Motor neuron (in vitro differentiated cells): ENCODE data around the gene KDM7A. TPM values are rescaled to one million over a fixed set of nuclear protein-coding genes. Genes with fewer than 3 reads are reported as not detected.
A peak's percentile ranks its signal among the peaks of the same experiment; 100 is the strongest.

Experiments
- ATAC-seq, 8 experiments: fragments of 200-7000 bp; cut with Tn5 transposase; replicated peaks in 6 of 8; 2 replicates each; pipeline ENCODE4 v1.8.0; 2021; ENCODE audit warnings: mild to moderate bottlenecking in 8 of 8, moderate library complexity in 8 of 8
- H3K27ac ChIP-seq, 2 donors: fragments of 250-450 bp; sonication (Bioruptor Pico); 2 replicates each; pipeline ENCODE4 v1.9.0; 2021; ENCODE audit warnings: antibody characterized with exemption in 2 of 2, mild to moderate bottlenecking in 2 of 2, moderate library complexity in 1 of 2
- H3K4me1 ChIP-seq, 2 donors: fragments of 250-450 bp; sonication (Bioruptor Pico); replicated peaks in 1 of 2; 2 replicates each; pipeline ENCODE4 v1.6.1; 2021; ENCODE audit warnings: antibody characterized with exemption in 2 of 2, mild to moderate bottlenecking in 2 of 2, moderate library complexity in 1 of 2
- H3K4me3 ChIP-seq, 5 donors: fragments of 250-450 bp; sonication (Bioruptor Pico); 2 replicates each; pipeline ENCODE4 v1.9.0; 2021; ENCODE audit warnings: antibody characterized with exemption in 5 of 5, mild to moderate bottlenecking in 5 of 5, moderate library complexity in 4 of 5
- WGBS, 10 experiments: fragments of 450-650 bp; shearing (Covaris generic); methylation state at CpG; one replicate each; pipeline ENCODE4 v1.0.0; 2022; 5-methylcytosine and 5-hydroxymethylcytosine counted together
- in situ Hi-C, 9 experiments: fragments of 400-800 bp; cut with MboI; loops; one replicate each; pipeline ENCODE4 v1.15.0; 2021; ENCODE audit warnings: low sequenced_read_pairs in 9 of 9, low pct_unique_long_range_greater_than_20kb in 2 of 9; ENCODE audit not compliant: unreplicated experiment in 9 of 9
- total RNA-seq, 8 experiments: library from RNA; unstranded; fragments of 300-600 nt; gene quantifications; 2 replicates each; pipeline versions ENCODE4 v1.2.3 to v1.2.4, GENCODE V29; 2022

KDM7A gene
- total RNA-seq, 8 experiments from 2014 or later = 8.6 to 15.5 (median 9.8) TPM

- Histone ChIP-seq H3K27ac (no peak overlapping the region), H3K4me3 (no peak overlapping the region), H3K4me1 (no peaks in the 10 kb centered on the region)
- in situ Hi-C loops = loop anchor here in 1 of 9 experiments (25.0 kb wide), 1 partner anchor 251 kb away; no protein-coding TSS in a partner anchor
- peak in 1 of 8 experiments; percentile 1 for ATAC-seq
- WGBS, 10 experiments = 83 to 100% (median 98%) methylated on average over 1 to 7 of the region's 11 CpGs
Observed at GRCh38 chr7:140060788-140061606, 115.8 kb downstream of the KDM7A start.

- in situ Hi-C loops = loop anchor here in 1 of 9 experiments (25.0 kb wide), 1 partner anchor 252 kb away; no protein-coding TSS in a partner anchor
- Histone ChIP-seq H3K27ac (no peak overlapping the region), H3K4me3 (no peak overlapping the region), H3K4me1 (no peaks in the 10 kb centered on the region)
- 85 to 100% (median 95%) methylated on average over 1 to 3 of the region's 3 CpGs; no CpG with 5 or more reads in 4 of the 10 experiments for WGBS, 10 experiments
- ATAC-seq = no peak
Observed at GRCh38 chr7:140060243-140060630, 116.5 kb downstream of the KDM7A start.

- 48 to 96% (median 89%) methylated on average over 3 to 9 of the region's 12 CpGs; no CpG with 5 or more reads in 1 of the 10 experiments for WGBS, 10 experiments
- ATAC-seq = peak in 1 of 8 experiments; percentile 26
- Histone ChIP-seq H3K4me1 (no peaks in the 10 kb centered on the region), H3K27ac (no peak overlapping the region), H3K4me3 (no peak overlapping the region)
- in situ Hi-C loops = loop anchor here in 1 of 9 experiments (25.0 kb wide), 1 partner anchor 253 kb away; no protein-coding TSS in a partner anchor
Observed at GRCh38 chr7:140059273-140060242, 117.2 kb downstream of the KDM7A start.

- H3K4me1 ChIP-seq = no peaks in the 10 kb centered on the region
- no peak for ATAC-seq
- in situ Hi-C loops = loop anchor here in 1 of 9 experiments (25.0 kb wide), 1 partner anchor 254 kb away; no protein-coding TSS in a partner anchor
- no peak overlapping the region for H3K4me3 ChIP-seq
- 73 to 100% (median 93%) methylated on average over 1 to 7 of the region's 7 CpGs; no CpG with 5 or more reads in 2 of the 10 experiments for WGBS, 10 experiments
- H3K27ac ChIP-seq = no peak overlapping the region
Observed at GRCh38 chr7:140058517-140058916, 118.3 kb downstream of the KDM7A start.

GRCh38 chr7:140057143-140057535 is 119.6 kb downstream of the KDM7A start:
- Histone ChIP-seq H3K4me3 (no peak overlapping the region), H3K4me1 (no peaks in the 10 kb centered on the region), H3K27ac (no peak overlapping the region)
- in situ Hi-C loops = loop anchor here in 1 of 9 experiments (25.0 kb wide), 1 partner anchor 255 kb away; no protein-coding TSS in a partner anchor
- WGBS, 10 experiments = 33 to 100% (median 100%) methylated on average over 1 to 3 of the region's 3 CpGs; no CpG with 5 or more reads in 3 of the 10 experiments
- ATAC-seq = no peak

- WGBS, 10 experiments = 80 to 100% (median 94%) methylated on average over 1 to 3 of the region's 5 CpGs; no CpG with 5 or more reads in 5 of the 10 experiments
Observed at GRCh38 chr7:140056431-140057142, 120.2 kb downstream of the KDM7A start.

GRCh38 chr7:140055833-140056232 is 121.0 kb downstream of the KDM7A start:
- 83 to 100% (median 100%) methylated on average over 1 to 2 of the region's 2 CpGs; no CpG with 5 or more reads in 3 of the 10 experiments for whole genome bisulfite sequencing, 10 experiments
- in situ Hi-C loops = loop anchor here in 1 of 9 experiments (25.0 kb wide), 1 partner anchor 256 kb away; no protein-coding TSS in a partner anchor
- ATAC-seq = no peak
- Histone ChIP-seq H3K4me1 (no peaks in the 10 kb centered on the region), H3K27ac (no peak overlapping the region), H3K4me3 (no peak overlapping the region)

More at GRCh38 chr7:140056431-140057142, 120.2 kb downstream of the KDM7A start:
- H3K4me1 ChIP-seq = no peaks in the 10 kb centered on the region
- H3K4me3 ChIP-seq = no peak overlapping the region
- no peak for ATAC-seq
- in situ Hi-C loops = loop anchor here in 1 of 9 experiments (25.0 kb wide), 1 partner anchor 256 kb away; no protein-coding TSS in a partner anchor
- H3K27ac ChIP-seq = no peak overlapping the region

- WGBS, 10 experiments = 93 to 100% (median 100%) methylated on average over 2 to 3 of the region's 4 CpGs; no CpG with 5 or more reads in 6 of the 10 experiments
- in situ Hi-C loops = loop anchor here in 1 of 9 experiments (25.0 kb wide), 1 partner anchor 258 kb away; no protein-coding TSS in a partner anchor
- Histone ChIP-seq H3K4me3 (no peak overlapping the region), H3K4me1 (no peaks in the 10 kb centered on the region), H3K27ac (no peak overlapping the region)
- no peak for ATAC-seq
Observed at GRCh38 chr7:140054751-140055150, 122.0 kb downstream of the KDM7A start.

GRCh38 chr7:140053812-140054539 is 122.8 kb downstream of the KDM7A start:
- Histone ChIP-seq H3K4me1 (no peaks in the 10 kb centered on the region), H3K27ac (no peak overlapping the region), H3K4me3 (no peak overlapping the region)
- in situ Hi-C loops = loop anchor here in 1 of 9 experiments (25.0 kb wide), 1 partner anchor 258 kb away; no protein-coding TSS in a partner anchor
- no peak for ATAC-seq
- WGBS, 10 experiments = 60 to 100% (median 93%) methylated on average over 1 to 3 of the region's 3 CpGs; no CpG with 5 or more reads in 2 of the 10 experiments

- no peaks in the 10 kb centered on the region for H3K4me1 ChIP-seq
- no peak for ATAC-seq
- H3K27ac ChIP-seq = no peak overlapping the region
- in situ Hi-C loops = loop anchor here in 1 of 9 experiments (25.0 kb wide), 1 partner anchor 260 kb away; no protein-coding TSS in a partner anchor
- no peak overlapping the region for H3K4me3 ChIP-seq
Observed at GRCh38 chr7:140051820-140052219, 125.0 kb downstream of the KDM7A start.

- 83 to 100% (median 94%) methylated on average over 1 to 3 of the region's 3 CpGs; no CpG with 5 or more reads in 3 of the 10 experiments for WGBS, 10 experiments
- H3K4me1 ChIP-seq = no peaks in the 10 kb centered on the region
- in situ Hi-C loops = loop anchor here in 1 of 9 experiments (25.0 kb wide), 1 partner anchor 262 kb away; no protein-coding TSS in a partner anchor
- no peak overlapping the region for H3K27ac ChIP-seq
- H3K4me3 ChIP-seq = no peak overlapping the region
- no peak for ATAC-seq
Observed at GRCh38 chr7:140050100-140050499, 126.7 kb downstream of the KDM7A start.
